DOHH2 (cell line): ENCODE measurements around the gene DCTPP1.
"Not testable (repeated sequence)": the region's sequence is repeated elsewhere in the genome, so short reads cannot be mapped to it uniquely, and the experiment has no call there.

Experiments
- EZH2phosphoT487 ChIP-seq: fragments of 200-600 bp; sonication (generic); IDR thresholded peaks from 2 replicates; pipeline ENCODE4 v1.6.1; 2017; ENCODE audit warnings: borderline replicate concordance, mild to moderate bottlenecking, antibody characterized with exemption, low read length, moderate library complexity, mixed read lengths
- TF ChIP-seq, protein P1 (sequence below): fragments of 200-600 bp; sonication (generic); IDR thresholded peaks from one replicate; pipeline ENCODE4 v1.5.1; 2014; ENCODE audit warnings: antibody characterized with exemption, mild to moderate bottlenecking, low read depth, low read length; ENCODE audit not compliant: poor library complexity, severe bottlenecking

DNA sequence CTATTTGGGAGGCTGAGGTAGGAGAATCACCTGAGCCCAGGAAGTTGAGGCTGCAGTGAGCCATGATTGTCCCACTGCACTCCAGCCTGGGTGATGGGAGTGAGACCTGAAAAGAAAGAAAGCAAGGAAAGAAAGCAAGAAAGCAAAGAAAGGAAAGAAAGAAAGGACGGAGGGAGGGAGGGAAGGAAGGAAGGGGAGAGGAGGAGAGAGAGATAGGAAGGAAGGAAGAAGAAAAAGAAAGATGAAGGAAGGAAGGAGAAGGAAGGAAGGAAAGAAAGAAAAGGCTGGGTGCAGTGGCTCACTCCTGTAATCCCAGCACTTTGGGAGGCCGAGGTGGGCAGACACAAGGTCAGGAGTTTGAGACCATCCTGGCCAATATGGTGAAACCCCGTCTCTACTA, 47.9 kb upstream of the DCTPP1 start:
- TF ChIP-seq, protein P1, sequence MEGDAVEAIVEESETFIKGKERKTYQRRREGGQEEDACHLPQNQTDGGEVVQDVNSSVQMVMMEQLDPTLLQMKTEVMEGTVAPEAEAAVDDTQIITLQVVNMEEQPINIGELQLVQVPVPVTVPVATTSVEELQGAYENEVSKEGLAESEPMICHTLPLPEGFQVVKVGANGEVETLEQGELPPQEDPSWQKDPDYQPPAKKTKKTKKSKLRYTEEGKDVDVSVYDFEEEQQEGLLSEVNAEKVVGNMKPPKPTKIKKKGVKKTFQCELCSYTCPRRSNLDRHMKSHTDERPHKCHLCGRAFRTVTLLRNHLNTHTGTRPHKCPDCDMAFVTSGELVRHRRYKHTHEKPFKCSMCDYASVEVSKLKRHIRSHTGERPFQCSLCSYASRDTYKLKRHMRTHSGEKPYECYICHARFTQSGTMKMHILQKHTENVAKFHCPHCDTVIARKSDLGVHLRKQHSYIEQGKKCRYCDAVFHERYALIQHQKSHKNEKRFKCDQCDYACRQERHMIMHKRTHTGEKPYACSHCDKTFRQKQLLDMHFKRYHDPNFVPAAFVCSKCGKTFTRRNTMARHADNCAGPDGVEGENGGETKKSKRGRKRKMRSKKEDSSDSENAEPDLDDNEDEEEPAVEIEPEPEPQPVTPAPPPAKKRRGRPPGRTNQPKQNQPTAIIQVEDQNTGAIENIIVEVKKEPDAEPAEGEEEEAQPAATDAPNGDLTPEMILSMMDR = not testable (repeated sequence)
- not testable (repeated sequence) for TF ChIP-seq EZH2phosphoT487
